Measurements from ENCODE around the gene RTL10.

The RTL10 gene

DNA sequence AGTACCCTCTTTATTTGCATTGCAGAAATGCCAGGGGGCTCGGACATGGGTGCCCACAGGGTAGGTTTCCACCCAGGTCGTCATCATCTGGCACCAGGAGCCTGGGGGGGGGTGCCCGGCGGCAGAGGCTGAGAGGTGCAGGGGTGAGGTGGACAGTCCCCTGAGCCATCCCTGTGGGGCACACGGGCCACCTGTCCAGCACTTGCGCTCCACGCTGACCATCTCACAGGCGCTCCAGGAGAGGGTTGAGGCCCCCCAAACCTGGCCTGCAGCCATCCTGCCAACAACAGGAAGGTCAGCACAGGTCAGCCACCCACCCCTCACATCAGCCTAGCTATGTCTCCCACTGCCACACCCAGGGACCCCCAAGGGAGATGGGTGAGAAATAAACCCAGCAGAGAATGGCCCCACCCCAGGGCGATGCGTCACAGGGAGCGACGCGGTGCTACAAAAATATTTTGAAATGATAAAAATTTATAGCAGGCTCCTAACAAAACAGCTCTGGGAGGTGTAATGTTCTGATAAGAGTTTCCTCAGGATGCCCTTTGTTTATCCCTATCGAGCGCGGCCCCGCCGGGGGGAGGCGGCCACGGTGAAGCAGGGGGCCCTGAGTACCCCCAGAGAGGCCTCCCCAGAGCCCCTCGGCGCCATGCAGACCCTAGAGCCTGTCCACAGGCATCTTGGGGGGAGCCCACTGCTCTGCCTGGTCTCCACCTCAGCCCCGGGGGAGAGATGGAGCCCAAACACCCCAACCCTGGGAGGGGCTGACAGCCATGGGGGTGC, 21.0 kb upstream of the RTL10 start:
- no peak for DNase-seq

DNA sequence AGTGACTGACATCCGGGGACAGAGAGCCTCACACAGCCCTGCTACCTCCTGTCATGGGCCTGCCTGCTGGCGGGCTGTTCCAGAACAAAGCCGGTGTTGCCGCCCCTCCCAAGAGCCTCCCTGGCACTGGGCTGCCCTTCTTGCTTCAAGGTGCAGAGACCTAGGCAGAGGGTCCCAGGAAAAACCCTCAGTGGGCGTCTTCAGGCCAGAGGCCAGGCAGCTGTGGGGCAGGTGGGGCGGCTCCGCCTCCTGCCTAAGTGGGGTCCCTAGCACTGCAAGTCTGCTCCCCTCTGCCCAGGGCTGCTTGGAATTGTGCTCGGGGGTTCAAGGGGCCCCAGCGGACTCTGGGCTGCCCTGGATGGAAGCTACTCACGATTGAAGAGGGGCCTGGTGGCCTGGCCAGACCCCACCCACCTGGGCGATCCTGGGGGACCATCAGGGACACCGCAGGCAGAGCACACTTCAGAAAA, 20.4 kb upstream of the RTL10 start:
- no peak for DNase-seq

DNA sequence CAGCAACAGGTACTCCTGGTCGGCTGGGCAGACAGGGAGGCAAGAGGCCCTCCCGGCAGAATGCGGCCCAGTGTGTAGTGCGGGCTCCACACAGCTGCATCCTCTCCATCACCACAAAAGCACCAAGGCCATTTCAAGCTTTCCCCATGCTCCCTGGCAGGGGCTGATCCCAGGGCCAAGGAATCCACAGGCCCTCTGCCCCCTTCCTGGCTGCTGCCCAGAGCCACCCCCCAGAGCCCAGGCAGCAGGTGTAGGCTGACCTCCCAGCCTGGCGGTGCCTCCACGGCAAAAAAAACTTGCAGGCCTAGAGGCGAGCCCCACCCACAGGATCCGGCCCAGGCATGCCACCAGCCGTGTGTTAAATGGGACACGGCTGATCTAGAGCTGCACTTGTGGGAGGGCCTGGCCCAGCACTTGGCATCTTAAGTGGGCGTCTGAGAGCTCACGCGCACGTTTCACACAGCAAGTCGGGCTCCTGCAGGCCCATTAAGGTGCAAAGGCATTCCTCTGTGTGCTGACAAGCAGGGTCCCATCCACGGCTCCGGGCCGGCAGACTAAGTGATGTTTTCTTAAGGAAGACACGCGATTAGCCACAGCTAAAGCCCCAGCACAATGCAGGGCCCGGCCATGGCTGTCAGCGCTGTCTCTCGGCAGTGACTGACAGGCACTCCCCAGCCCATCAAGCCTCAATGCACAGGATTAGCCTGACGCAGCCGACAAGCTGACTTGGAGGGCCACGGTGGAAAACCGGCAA, 19.8 kb upstream of the RTL10 start:
- DNase-seq = no peak

GRCh38 chr22:19873960-19874306, 19.3 kb upstream of the RTL10 start:
- no peak for DNase-seq

DNA sequence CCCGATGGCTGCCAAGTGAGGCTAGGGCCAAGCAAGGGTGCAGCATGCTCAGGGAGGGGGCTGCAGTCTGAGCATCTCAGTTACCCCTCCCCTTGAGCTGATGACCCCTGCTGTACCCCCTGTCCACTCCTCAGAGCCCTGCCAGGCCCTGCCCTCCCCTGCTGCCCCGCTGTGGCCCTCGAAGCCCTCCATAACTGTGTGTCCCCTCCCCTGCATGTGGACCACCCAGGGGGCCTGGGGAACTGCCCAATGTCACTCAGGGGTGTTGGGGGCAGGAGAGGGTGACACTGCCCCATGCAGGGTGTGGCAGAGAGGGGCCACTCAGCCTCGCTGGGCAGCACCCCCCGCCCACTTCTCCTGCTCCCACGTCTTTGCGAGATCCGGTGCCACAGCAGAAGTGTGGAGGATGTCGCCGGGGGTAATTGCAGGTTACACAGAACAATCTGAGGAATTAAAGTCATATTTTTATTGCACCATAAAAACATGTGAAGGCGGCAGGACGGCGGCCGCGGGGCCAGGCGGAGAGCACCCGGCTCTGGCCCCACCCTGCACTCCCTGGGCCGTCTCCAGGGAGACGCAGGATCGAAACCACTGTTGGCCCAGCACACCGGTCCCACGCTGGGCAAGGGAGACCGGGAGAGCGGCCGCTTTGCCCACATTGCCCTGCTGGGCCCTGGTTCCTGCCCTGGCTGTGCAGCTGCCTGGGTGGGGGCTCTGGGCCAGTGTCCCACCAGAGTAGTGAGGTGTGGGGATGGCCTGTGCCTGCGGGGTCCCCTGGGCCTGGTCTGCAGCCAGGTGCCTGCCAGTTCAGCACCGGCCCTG, 18.7 kb upstream of the RTL10 start:
- no peak for DNase-seq

- DNase-seq = no peak
Observed at GRCh38 chr22:19872779-19873137, 18.1 kb upstream of the RTL10 start.

DNA sequence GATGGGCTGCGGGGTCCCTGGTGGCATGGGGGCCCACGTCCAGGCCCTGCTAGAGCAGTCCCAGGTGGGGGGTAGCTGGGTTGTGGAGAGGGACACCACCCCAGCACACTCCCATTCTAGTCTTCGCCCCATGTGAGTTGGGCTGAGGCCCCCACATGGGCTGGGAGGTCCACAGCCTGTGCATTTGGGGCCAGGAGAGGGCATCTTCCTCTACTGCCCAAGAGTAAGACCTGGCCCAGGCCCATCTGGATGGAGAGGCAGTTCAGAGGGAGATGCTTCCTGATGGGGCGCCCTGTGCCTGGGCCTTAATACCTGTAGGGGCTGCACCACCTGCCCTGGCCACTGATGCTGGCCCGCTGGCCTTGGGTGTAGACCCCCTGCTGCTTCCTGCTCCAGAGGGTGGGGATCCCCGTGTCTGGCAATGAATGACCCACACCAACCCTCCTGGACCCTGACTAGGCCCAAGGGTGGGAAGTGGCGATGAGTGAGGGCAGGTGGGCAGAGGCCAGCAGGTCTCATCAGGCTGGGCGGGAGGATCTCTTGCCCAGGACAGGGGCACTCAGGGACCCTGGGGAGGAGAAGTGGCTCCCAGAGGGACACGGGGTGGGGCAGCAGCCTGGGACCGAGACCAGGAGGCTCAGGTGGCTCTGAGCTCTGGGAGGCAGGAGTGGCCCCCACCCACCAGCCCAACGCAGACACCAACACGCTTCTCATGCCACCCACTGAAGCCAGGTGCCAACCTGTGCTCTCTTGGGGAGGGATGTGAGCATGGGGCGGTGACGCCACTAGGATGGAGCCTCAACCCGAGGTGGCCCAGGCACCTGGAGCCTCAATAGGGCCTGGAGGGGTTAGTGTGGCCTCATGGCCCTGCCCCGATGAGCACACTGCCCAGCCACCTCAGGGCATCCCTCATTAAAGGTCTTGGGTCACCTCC, 17.4 kb upstream of the RTL10 start:
- no peak for DNase-seq

GRCh38 chr22:19871023-19871844, 16.6 kb upstream of the RTL10 start:
- no peak for DNase-seq

DNA sequence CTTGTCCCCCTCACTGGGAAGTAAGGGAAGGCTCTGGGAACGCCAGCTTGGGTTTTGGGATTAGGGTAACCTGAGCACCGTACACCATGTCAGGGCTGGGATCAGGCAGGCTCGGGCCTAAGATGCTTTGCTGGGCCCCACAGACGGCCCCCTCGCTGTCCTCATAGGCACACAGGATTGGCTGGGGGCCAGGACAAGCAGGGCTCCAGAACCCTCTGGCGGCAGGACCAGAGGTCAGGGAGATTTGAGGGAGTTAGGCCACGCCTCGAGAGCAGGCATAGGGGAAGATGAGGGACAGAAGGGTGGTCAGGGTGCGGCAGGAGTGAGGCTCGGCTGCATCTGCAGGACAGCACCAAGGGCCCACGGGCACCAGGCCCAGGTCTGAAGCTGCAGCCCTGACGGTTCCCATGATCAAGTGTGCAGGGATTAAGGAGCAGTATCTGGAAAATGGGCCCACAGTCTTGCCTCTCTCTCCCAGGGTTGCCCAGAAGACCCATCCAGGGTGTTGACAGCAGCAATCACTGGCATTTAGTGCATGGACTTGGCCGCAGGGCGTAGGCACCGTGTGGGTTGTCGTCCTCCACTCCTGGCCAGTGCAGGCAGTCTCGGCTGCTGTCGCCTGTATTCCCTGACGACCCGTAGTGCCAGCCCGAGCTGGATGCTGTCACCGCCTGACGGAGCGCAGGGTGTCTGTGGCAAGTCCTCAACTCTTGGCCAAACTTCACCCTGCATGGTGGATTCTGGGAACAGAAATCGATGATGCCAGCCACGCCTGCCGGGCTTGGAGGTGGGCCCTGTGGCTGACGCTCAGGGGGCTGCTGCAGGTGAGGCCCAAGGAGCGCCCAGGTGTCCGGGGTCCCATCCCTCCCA, 15.7 kb upstream of the RTL10 start:
- DNase-seq = no peak

- DNase-seq = no peak
Observed at GRCh38 chr22:19869497-19870152, 15.0 kb upstream of the RTL10 start.

- no peak for DNase-seq
Observed at GRCh38 chr22:19868773-19869471, 14.2 kb upstream of the RTL10 start.

- no peak for DNase-seq
Observed at GRCh38 chr22:19868333-19868732, 13.7 kb upstream of the RTL10 start.

DNA sequence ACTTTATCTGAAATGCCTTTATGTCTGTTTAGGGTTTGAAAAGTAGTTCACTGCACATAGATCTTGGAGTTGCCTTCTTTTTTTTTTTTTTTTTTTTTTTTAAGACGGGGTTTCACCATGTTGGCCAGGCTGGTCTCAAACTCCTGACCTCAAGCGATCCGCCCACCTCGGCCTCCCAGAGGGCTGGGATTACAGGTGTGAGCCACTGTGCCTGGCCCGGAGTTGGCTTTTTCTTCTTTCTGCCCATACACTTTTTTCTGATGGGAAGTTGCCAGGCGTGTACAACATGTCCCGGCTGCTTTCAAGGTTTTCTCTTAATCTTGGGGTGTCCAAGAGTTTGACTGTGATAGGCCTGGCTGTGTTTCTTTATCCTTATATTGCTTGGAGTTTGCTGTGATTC, 12.9 kb upstream of the RTL10 start:
- DNase-seq = no peak

DNA sequence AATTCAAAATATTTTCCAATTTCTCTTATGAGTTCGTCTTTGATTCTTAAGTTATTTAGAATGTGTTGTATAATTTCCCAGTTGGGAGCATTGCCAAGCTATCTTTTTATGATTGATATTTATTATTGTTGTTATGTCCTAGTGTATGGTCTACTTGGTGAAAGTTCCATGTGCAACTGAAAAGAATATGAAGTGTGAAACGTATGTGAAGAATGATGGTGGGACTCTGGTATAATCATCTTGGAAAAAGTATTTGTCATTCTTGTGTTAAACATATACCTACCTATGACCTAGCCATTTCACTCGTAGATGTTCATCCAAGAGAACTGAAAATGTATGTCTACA, 12.0 kb upstream of the RTL10 start:
- no peak for DNase-seq

- no peak for DNase-seq
Observed at GRCh38 chr22:19865141-19865829, 10.6 kb upstream of the RTL10 start.

DNA sequence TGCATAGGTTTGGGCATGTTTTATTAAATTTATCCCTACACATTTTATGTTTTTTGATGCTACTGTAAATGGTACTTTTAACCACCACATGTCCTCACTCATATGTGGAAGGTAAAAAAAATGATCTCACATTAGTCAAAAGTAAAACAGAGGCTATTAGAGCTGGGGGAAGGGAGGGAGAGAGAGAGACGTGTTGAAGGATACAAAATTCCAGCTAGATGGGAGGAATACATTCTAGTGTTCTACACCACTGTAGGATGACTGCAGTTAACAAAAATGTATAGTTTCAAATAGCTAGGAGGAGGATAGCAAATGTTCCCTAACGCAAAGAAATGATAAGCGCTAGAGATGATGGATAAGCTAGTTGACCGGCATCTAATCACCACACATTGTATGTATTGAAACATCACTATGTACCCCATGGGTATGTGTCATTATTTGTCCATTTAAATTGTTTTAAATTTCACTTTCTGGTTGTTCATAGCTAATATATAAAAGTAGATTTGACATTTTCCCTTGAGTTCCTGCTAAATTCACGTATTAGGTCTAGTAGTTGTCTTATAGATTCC, 9.9 kb upstream of the RTL10 start:
- no peak for DNase-seq

GRCh38 chr22:19863571-19863970, 8.9 kb upstream of the RTL10 start:
- DNase-seq = no peak

DNA sequence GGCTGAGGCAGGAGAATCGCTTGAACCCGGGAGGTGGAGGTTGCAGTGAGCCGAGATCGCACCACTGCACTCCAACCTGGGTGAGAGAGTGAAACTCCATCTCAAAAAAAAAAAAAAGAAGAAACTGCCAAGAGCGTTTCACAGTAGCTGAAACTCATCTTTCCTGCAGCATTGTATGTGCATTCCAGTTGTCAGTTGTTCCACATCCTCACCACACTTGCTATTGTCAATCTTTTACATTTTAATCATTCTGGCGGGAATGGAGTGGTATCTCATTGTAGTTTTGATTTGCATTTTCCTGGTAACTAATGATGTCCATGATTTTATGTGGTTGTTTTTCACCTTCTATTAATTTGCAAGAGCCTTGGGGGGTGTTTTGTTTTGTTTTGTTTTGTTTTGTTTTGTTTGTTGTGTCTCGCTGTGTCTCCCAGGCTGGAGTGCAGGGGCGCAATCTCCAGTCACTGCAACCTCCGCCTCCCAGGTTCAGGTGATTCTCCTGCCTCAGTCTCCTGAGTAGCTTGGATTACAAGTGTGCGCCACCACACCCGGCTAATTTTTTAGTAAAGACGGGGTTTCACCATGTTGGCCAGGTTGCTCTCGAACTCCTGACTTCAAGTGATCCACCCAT, 8.1 kb upstream of the RTL10 start:
- DNase-seq = no peak

Data from NCI-H1092 treated with DMSO at 0.1 percent for 48 hours (cell line).